Subcutaneous adipose tissue (tissue), 4 donors: ENCODE results near the gene NKX1-1. TPM values are rescaled to one million over a fixed set of nuclear protein-coding genes. Genes with fewer than 3 reads are reported as not detected.

ENCODE experiments used
- total RNA-seq, 4 donors: library from RNA; depleted of rRNA; stranded (reverse); fragments of >200 nt; gene quantifications; one replicate each; pipeline ENCODE4 v1.1.0, GENCODE V29; 2016
- TF ChIP-seq, protein P1 (sequence below): fragments of 450-650 bp; IDR thresholded peaks from one replicate; pipeline ENCODE4 v1.5.1; 2016; ENCODE audit warnings: low read depth, mild to moderate bottlenecking, control low read depth, antibody characterized with exemption, moderate library complexity

Gene NKX1-1
- total RNA-seq, 4 donors from 2014 or later, result not detected

- TF ChIP-seq, protein P1, sequence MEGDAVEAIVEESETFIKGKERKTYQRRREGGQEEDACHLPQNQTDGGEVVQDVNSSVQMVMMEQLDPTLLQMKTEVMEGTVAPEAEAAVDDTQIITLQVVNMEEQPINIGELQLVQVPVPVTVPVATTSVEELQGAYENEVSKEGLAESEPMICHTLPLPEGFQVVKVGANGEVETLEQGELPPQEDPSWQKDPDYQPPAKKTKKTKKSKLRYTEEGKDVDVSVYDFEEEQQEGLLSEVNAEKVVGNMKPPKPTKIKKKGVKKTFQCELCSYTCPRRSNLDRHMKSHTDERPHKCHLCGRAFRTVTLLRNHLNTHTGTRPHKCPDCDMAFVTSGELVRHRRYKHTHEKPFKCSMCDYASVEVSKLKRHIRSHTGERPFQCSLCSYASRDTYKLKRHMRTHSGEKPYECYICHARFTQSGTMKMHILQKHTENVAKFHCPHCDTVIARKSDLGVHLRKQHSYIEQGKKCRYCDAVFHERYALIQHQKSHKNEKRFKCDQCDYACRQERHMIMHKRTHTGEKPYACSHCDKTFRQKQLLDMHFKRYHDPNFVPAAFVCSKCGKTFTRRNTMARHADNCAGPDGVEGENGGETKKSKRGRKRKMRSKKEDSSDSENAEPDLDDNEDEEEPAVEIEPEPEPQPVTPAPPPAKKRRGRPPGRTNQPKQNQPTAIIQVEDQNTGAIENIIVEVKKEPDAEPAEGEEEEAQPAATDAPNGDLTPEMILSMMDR, result no peak
These were observed 3.5 kb upstream of the NKX1-1 start for GRCh38 chr4:1409491-1410425.

- TF ChIP-seq, protein P1, result no peak
These were observed 2.8 kb upstream of the NKX1-1 start for GRCh38 chr4:1409079-1409478.

- TF ChIP-seq, protein P1, result no peak
These were observed 2.2 kb upstream of the NKX1-1 start for GRCh38 chr4:1408418-1408817.

DNA sequence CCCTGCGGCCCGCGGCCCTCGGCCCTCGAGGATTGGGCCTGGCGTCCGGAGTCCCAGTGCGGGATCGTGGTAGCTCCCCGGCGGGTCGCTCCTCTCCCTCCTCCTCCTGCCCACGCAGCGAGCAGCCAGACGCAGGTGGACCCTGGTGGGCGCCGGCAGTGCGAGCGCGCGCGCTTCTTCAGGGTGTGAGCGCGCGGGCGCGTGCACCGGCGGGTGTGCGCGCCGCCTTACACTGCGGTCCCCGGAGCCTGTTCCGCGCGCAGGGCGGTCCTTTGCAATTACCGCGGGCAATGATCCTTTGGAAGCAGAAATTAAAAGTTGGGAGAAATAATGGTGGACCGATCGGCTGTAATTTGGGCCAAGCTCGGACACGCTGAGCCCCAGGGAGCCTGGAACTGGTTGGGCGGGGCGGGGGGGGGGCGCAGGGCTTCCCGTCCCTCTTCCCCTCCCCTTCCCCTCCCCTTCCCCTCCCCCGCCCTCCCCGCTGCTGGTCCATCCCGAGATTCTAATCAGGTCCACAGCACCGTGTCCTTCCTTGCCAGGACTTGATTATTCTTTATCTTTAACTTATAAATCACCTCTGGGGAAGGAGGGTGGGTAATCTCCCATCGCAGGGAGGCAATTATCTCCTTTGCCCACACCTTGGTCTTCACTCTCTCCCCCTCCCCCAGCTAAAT lies 1.6 kb upstream of the NKX1-1 start:
- TF ChIP-seq, protein P1, result no peak

- TF ChIP-seq, protein P1, result no peak
These were observed 877 bp upstream of the NKX1-1 start for GRCh38 chr4:1406981-1407656.

- TF ChIP-seq, protein P1, result no peak
These were observed 427 bp downstream of the NKX1-1 start for GRCh38 chr4:1405636-1406393.
